Hematopoietic multipotent progenitor cell treated with erythropoietin and hydrocortisone succinate and interleukin-3 and kit ligand, for 4 days (in vitro differentiated cells): ENCODE data around the gene CLTA.

ENCODE experiments used
- DNase-seq: peaks from one replicate; pipeline ENCODE4 v3.0.0-alpha.2; 2015

CLTA gene

GRCh38 chr9:36247356-36247755 is 56.6 kb downstream of the CLTA start:
- peak; percentile 40 for DNase-seq

GRCh38 chr9:36248061-36248460 is 57.3 kb downstream of the CLTA start:
- DNase-seq, result peak; percentile 86

DNA sequence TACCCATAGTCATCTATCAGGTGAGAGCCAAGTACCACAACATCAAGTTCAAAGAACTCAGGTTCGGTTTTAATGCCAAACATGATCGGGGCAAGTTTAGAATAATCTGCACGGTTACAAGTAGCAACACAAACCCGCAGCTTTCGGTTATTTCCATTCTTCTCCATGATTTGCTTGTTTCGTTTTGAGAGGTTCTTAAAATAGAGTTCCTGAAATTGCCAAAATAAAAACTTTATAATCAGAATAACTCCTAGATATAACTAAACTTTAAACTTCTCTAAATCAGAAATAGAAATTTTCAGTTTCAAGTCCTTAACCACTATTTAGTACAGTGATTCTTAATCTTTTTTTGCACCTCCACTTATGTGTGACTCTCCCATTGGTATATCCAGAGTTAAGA is 58.5 kb downstream of the CLTA start:
- DNase-seq, result no peak

- no peak for DNase-seq
Measured at GRCh38 chr9:36250079-36250478, 59.4 kb downstream of the CLTA start.

DNA sequence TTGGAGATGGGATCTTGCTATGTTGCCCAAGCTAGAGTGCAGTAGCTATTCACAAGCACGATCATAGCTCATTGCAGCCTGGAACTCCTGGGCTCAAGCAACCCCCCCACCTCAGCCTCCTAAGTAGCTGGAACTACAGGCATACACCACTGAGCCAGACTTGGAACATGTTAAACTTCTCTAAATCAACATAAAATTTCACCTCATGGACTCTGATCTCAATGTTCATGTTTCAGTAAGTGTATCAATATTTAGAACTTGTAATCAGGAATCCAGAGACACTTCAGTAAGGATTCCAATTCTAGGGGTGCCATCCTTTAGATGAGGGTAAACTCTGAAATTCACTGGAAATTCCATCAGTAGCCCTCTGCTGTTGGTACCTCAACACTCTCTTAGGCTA is 60.7 kb downstream of the CLTA start:
- DNase-seq, result no peak

DNA sequence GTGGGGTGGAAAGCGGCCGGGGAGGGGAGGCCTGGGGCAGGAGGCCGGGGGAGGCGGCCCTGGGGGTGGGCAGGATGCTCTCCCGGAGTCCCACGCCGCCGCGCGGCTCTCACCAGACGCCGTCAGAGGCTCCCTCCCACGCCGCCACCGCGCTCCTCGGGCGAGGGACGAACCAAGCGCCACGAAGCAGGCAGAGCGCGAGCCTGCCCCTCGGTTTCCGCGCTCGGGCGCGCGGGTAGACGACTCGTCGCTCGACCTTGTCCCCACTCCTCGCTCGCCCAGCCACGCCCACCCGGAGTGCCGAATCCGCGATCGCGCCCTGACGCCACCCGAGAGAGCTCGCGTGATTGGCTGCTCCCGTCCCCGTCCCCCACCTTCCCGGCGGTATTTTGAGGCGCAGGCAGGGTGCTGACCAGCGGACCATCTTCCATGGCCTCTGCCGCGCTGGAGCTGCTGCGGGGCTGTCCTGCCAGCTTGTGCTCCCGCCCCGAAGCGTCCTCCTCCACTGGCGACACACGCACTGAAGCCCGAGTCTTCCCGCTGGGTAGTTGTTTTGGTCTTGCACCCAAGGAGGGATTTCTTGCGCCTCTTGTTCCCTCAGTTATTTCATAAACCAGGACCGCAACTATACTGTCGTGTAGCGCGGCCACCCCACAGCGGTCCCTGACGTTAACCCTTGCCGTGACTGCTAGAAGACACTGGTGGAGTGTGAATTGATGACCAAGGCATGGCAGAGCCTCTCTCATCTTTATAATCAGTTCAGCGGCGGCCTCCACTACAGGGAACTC is 67.7 kb downstream of the CLTA start, which contains the start of gene GNE:
Gene GNE (minus strand): TSS at position 241 of the 788 bp plus-strand sequence. CDS start 9,093 bp downstream, outside the sequence.
- peak; percentile 99 for DNase-seq

GRCh38 chr9:36258996-36259533 is 68.3 kb downstream of the CLTA start:
- DNase-seq, result no peak
